ENCODE data around the gene OVCH1. TPM values are rescaled to one million over a fixed set of nuclear protein-coding genes. Genes with fewer than 3 reads are reported as not detected.

OVCH1 gene
- total RNA-seq, 4 donors from 2014 or later = 0.10 TPM; not detected in 3

DNA sequence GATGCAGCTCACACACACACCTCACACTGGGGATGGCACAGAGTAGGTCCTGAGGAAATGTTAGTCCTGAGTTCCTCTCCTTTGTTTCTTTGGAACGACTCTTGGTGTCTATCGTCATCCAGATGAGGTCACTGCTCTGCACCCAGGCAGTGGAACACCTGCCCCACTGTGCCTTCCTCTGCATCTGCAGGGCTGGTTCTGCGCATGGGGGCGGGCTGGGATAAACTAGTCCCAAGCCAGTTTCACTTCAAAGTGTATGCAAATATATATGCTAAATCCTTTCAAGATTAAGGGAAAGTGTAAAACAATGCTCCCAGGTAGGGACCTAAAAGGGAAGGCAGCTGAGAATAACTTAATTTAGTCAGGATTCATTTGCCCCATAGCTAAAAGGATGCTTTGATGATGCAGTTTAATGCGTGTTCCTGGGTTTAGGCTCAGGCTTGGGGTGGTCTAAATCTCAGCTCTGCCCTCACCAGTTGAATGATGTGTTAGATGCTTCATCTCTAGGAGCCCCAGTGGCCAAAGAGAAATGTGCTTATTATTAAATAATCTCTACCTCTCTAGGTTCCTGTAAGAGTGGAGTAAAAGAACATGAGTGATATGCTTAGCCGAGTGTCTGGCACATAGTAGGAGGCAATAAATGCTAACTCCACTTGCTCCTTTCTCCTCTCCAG lies 47.1 kb upstream of the OVCH1 start:
- in situ Hi-C loops (cut with MboI; ENCODE audit: low sequenced_read_pairs in 4 of 4) (loop anchor here in 1 of 4 donors (10.0 kb wide), 1 partner anchor 240 kb away; the partner anchor contains the start of gene TMTC1), intact Hi-C loops (cut with DNase I; ENCODE audit: low total_unique reads) (loop anchor here (5.0 kb wide), 3 partner anchors 113 to 253 kb away; partner anchors contain the start of gene TMTC1)
- H3K4me3 ChIP-seq = no peak overlapping the region
- H3K4me1 ChIP-seq = peaks cover 42 to 53% of the 10 kb centered on the region in 2 donors
- peak overlapping the region in 2 of 4 donors; percentile 76 to 84 for H3K27ac ChIP-seq
- DNase-seq (no peak), ATAC-seq (no peak)
- H3K9me3 ChIP-seq = no peaks in the 10 kb centered on the region
- no peaks in the 10 kb centered on the region for H3K27me3 ChIP-seq
- no peak for TF ChIP-seq POLR2A (IDR thresholded peaks at IDR 0.05)
- TF ChIP-seq, protein P1, sequence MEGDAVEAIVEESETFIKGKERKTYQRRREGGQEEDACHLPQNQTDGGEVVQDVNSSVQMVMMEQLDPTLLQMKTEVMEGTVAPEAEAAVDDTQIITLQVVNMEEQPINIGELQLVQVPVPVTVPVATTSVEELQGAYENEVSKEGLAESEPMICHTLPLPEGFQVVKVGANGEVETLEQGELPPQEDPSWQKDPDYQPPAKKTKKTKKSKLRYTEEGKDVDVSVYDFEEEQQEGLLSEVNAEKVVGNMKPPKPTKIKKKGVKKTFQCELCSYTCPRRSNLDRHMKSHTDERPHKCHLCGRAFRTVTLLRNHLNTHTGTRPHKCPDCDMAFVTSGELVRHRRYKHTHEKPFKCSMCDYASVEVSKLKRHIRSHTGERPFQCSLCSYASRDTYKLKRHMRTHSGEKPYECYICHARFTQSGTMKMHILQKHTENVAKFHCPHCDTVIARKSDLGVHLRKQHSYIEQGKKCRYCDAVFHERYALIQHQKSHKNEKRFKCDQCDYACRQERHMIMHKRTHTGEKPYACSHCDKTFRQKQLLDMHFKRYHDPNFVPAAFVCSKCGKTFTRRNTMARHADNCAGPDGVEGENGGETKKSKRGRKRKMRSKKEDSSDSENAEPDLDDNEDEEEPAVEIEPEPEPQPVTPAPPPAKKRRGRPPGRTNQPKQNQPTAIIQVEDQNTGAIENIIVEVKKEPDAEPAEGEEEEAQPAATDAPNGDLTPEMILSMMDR (IDR thresholded peaks at IDR 0.05 in 4 of 5, conservative IDR thresholded peaks at IDR 0.05 in 1 of 5) = no peak
- no peaks in the 10 kb centered on the region for H3K36me3 ChIP-seq

DNA sequence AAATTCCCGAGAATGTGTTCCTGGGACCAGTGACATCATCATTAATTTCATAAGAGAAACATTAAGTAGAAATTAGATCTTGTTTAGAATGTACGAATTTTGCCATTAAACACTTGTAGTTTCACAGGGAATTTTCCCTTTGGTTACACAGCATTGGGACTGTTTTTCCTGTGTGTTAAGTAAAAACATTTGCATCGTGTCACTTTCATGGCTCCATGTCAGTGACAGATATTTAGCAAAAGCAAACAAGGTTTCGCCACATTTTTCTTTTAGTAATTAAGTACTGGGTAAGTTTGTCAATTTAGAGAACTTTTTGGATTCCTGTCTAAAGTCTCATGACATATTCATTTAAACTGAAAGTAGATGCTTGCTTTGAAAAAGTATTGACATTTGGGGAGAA lies 45.5 kb upstream of the OVCH1 start:
- DNase-seq (no peak), ATAC-seq (no peak)
- TF ChIP-seq POLR2A (IDR thresholded peaks at IDR 0.05) = no peak
- TF ChIP-seq, protein P1 (IDR thresholded peaks at IDR 0.05 in 4 of 5, conservative IDR thresholded peaks at IDR 0.05 in 1 of 5) = no peak
- no peaks in the 10 kb centered on the region for H3K27me3 ChIP-seq
- peak overlapping the region; percentile 28 to 60 (median 39) for H3K27ac ChIP-seq
- intact Hi-C loops (cut with DNase I; ENCODE audit: low total_unique reads) (no loop called here), in situ Hi-C loops (cut with MboI; ENCODE audit: low sequenced_read_pairs in 4 of 4) (loop anchor here in 1 of 4 donors (10.0 kb wide), 1 partner anchor 242 kb away; the partner anchor contains the start of gene TMTC1)
- peaks cover 38 to 42% of the 10 kb centered on the region in 2 donors for H3K4me1 ChIP-seq
- H3K4me3 ChIP-seq = no peak overlapping the region
- H3K36me3 ChIP-seq = no peaks in the 10 kb centered on the region
- no peaks in the 10 kb centered on the region for H3K9me3 ChIP-seq

DNA sequence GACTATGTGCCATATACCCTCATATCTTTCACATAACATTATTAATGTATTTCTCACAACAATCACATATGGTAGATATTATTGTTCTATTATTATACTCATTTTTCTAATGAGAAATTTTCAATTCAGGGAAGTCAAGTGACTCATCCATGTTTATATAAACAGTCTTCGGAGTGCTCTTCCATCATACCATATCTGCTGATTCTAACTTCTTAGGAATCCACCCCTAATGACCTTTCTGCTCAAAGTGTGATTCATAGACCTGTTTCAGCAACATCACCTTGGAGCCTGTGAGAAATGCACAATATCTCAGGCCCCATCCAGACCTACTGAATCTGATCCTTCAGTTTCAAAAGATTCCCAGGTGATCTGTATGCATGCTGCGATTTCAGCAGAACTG lies 39.8 kb upstream of the OVCH1 start:
- H3K4me1 ChIP-seq = peaks cover 0 to 2% of the 10 kb centered on the region in 2 donors
- in situ Hi-C loops (cut with MboI; ENCODE audit: low sequenced_read_pairs in 4 of 4) (no loop called here), intact Hi-C loops (cut with DNase I; ENCODE audit: low total_unique reads) (no loop called here)
- no peaks in the 10 kb centered on the region for H3K9me3 ChIP-seq
- H3K27me3 ChIP-seq = no peaks in the 10 kb centered on the region
- peaks cover 0 to 4% of the 10 kb centered on the region in 2 donors for H3K36me3 ChIP-seq
- ATAC-seq (no peak), DNase-seq (no peak)
- no peak overlapping the region for H3K27ac ChIP-seq
- no peak for TF ChIP-seq POLR2A (IDR thresholded peaks at IDR 0.05)
- TF ChIP-seq, protein P1 (IDR thresholded peaks at IDR 0.05 in 4 of 5, conservative IDR thresholded peaks at IDR 0.05 in 1 of 5) = no peak
- H3K4me3 ChIP-seq = no peak overlapping the region

DNA sequence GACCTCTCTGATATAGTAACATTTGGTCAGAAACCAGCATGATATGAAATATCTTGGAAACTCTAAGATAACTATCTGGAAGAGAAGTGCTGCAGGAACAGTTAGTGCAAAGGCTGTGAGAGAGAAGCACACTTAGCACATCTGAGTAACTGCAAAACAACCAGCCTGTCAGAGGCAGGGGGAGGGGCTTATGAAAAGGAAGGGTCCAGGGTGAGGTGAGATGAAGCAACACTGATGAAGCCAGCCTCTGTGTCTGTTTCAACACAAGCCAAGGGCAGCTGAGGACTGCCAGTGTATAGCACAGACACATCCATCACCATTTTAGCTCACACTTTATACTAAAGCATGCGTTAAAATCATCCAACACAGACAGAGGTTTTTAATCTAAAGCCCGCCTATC lies 37.4 kb upstream of the OVCH1 start:
- ATAC-seq (peak; percentile 58 to 71), DNase-seq (peak in 1 of 2 donors; percentile 21)
- Histone ChIP-seq H3K4me3 (no peak overlapping the region), H3K9me3 (no peaks in the 10 kb centered on the region), H3K36me3 (peaks cover 0 to 4% of the 10 kb centered on the region in 2 donors), H3K4me1 (no peaks in the 10 kb centered on the region), H3K27ac (no peak overlapping the region), H3K27me3 (no peaks in the 10 kb centered on the region)
- intact Hi-C loops (cut with DNase I; ENCODE audit: low total_unique reads) (no loop called here), in situ Hi-C loops (cut with MboI; ENCODE audit: low sequenced_read_pairs in 4 of 4) (no loop called here)
- TF ChIP-seq, protein P1 (IDR thresholded peaks at IDR 0.05 in 4 of 5, conservative IDR thresholded peaks at IDR 0.05 in 1 of 5) = no peak
- TF ChIP-seq POLR2A (IDR thresholded peaks at IDR 0.05) = no peak
